Urinary bladder (tissue), 4 donors: ENCODE results near the gene C3orf18. TPM values are rescaled to one million over a fixed set of nuclear protein-coding genes. Genes with fewer than 3 reads are reported as not detected.

Experiments used
- DNase-seq: peaks from one replicate; pipeline ENCODE4 v3.0.0-alpha.2; 2015; ENCODE audit errors: extremely low spot score
- H3K27ac ChIP-seq: one replicate; pipeline ENCODE4 v1.5.1; 2013; ENCODE audit warnings: low read depth, mild to moderate bottlenecking, moderate library complexity
- H3K36me3 ChIP-seq: one replicate; pipeline ENCODE4 v1.6.1; 2013; ENCODE audit warnings: mild to moderate bottlenecking, moderate library complexity; ENCODE audit not compliant: insufficient read depth
- H3K4me1 ChIP-seq: one replicate; pipeline ENCODE4 v1.6.1; 2013; ENCODE audit warnings: mild to moderate bottlenecking, moderate library complexity; ENCODE audit not compliant: insufficient read depth
- H3K4me3 ChIP-seq: one replicate; pipeline ENCODE4 v1.5.1; 2013; ENCODE audit warnings: low read depth, low read length
- WGBS: extraction: QIAGEN DNeasy Blood & Tissue Kit; methylation state at CpG from one replicate; pipeline ENCODE4 v1.1.7; 2013; 5-methylcytosine and 5-hydroxymethylcytosine counted together
- polyA plus RNA-seq: library from polyadenylated mRNA; stranded (reverse); fragments of 200-250 nt; gene quantifications from one replicate; pipeline ENCODE4 v1.2.3, GENCODE V29; 2013
- total RNA-seq: library from RNA; depleted of rRNA; stranded (reverse); fragments of >200 nt; gene quantifications from one replicate; pipeline ENCODE4 v1.2.3, GENCODE V29; 2014
- donor health status: healthy with polysubstance abuse.
- donor health status: healthy.

The C3orf18 gene
- total and polyA plus RNA-seq, 2 donors, result 9.3 to 21.6 TPM

GRCh38 chr3:50563867-50564266 is 3.7 kb downstream of the C3orf18 start:
- H3K36me3 ChIP-seq, result no peaks in the 10 kb centered on the region
- no peak overlapping the region for H3K4me3 ChIP-seq
- no peak overlapping the region for H3K27ac ChIP-seq
- DNase-seq, result no peak
- 90% methylated on average over 2 of the region's 2 CpGs for WGBS
- no peaks in the 10 kb centered on the region for H3K4me1 ChIP-seq

GRCh38 chr3:50562861-50563260 is 4.7 kb downstream of the C3orf18 start:
- no peak for DNase-seq
- WGBS, result 86% methylated on average over 2 of the region's 2 CpGs
- Histone ChIP-seq H3K27ac (no peak overlapping the region), H3K4me3 (no peak overlapping the region), H3K4me1 (no peaks in the 10 kb centered on the region), H3K36me3 (no peaks in the 10 kb centered on the region)

- Histone ChIP-seq H3K36me3 (no peaks in the 10 kb centered on the region), H3K27ac (no peak overlapping the region), H3K4me3 (no peak overlapping the region), H3K4me1 (no peaks in the 10 kb centered on the region)
- DNase-seq, result no peak
Observed at GRCh38 chr3:50559702-50560101, 7.8 kb downstream of the C3orf18 start.

GRCh38 chr3:50557915-50558314 is 9.6 kb downstream of the C3orf18 start:
- H3K4me3 ChIP-seq, result no peak overlapping the region
- no peak for DNase-seq
- H3K27ac ChIP-seq, result no peak overlapping the region
- WGBS, result 40% methylated on average over 7 of the region's 7 CpGs
- H3K36me3 ChIP-seq, result no peaks in the 10 kb centered on the region
- H3K4me1 ChIP-seq, result no peaks in the 10 kb centered on the region

GRCh38 chr3:50557106-50557505 is 10.4 kb downstream of the C3orf18 start:
- Histone ChIP-seq H3K4me3 (no peak overlapping the region), H3K4me1 (no peaks in the 10 kb centered on the region), H3K36me3 (no peaks in the 10 kb centered on the region), H3K27ac (no peak overlapping the region)
- WGBS, result 66% methylated on average over 8 of the region's 8 CpGs
- DNase-seq, result no peak

GRCh38 chr3:50554553-50554952 is 13.0 kb downstream of the C3orf18 start:
- Histone ChIP-seq H3K4me1 (no peaks in the 10 kb centered on the region), H3K36me3 (no peaks in the 10 kb centered on the region)

GRCh38 chr3:50552598-50552997 is 14.9 kb downstream of the C3orf18 start:
- 85% methylated on average over 9 of the region's 9 CpGs for WGBS
- Histone ChIP-seq H3K4me3 (no peak overlapping the region), H3K4me1 (no peaks in the 10 kb centered on the region), H3K36me3 (no peaks in the 10 kb centered on the region), H3K27ac (no peak overlapping the region)
- DNase-seq, result no peak

More at GRCh38 chr3:50554553-50554952, 13.0 kb downstream of the C3orf18 start:
- no peak for DNase-seq
- Histone ChIP-seq H3K4me3 (no peak overlapping the region), H3K27ac (no peak overlapping the region)
- 86% methylated on average over 5 of the region's 5 CpGs for WGBS

GRCh38 chr3:50551681-50552435 is 15.7 kb downstream of the C3orf18 start:
- 65% methylated on average over 7 of the region's 7 CpGs for WGBS
- no peak overlapping the region for H3K4me3 ChIP-seq

GRCh38 chr3:50551054-50551659 is 16.4 kb downstream of the C3orf18 start:
- peak; percentile 52 for DNase-seq
- Histone ChIP-seq H3K4me3 (no peak overlapping the region), H3K27ac (no peak overlapping the region), H3K36me3 (no peaks in the 10 kb centered on the region), H3K4me1 (no peaks in the 10 kb centered on the region)
- WGBS, result 37% methylated on average over 9 of the region's 9 CpGs

More at GRCh38 chr3:50551681-50552435, 15.7 kb downstream of the C3orf18 start:
- Histone ChIP-seq H3K27ac (no peak overlapping the region), H3K36me3 (no peaks in the 10 kb centered on the region), H3K4me1 (no peaks in the 10 kb centered on the region)
- no peak for DNase-seq

- no peak for DNase-seq
- H3K36me3 ChIP-seq, result no peaks in the 10 kb centered on the region
- no peak overlapping the region for H3K4me3 ChIP-seq
- H3K27ac ChIP-seq, result no peak overlapping the region
- WGBS, result 51% methylated on average over 13 of the region's 13 CpGs
- H3K4me1 ChIP-seq, result no peaks in the 10 kb centered on the region
Observed at GRCh38 chr3:50550079-50550736, 17.3 kb downstream of the C3orf18 start.

- H3K4me3 ChIP-seq, result no peak overlapping the region
- no peaks in the 10 kb centered on the region for H3K36me3 ChIP-seq
- no peaks in the 10 kb centered on the region for H3K4me1 ChIP-seq
- DNase-seq, result no peak
- H3K27ac ChIP-seq, result no peak overlapping the region
- WGBS, result 90% methylated on average over 3 of the region's 3 CpGs
Observed at GRCh38 chr3:50549226-50549625, 18.3 kb downstream of the C3orf18 start.

- no peak for DNase-seq
- H3K4me3 ChIP-seq, result no peak overlapping the region
- H3K4me1 ChIP-seq, result no peaks in the 10 kb centered on the region
- H3K36me3 ChIP-seq, result no peaks in the 10 kb centered on the region
- WGBS, result 63% methylated on average over 1 of the region's 1 CpG
- no peak overlapping the region for H3K27ac ChIP-seq
Observed at GRCh38 chr3:50545781-50546180, 21.8 kb downstream of the C3orf18 start.

GRCh38 chr3:50542177-50543034 is 25.1 kb downstream of the C3orf18 start:
- DNase-seq, result no peak
- Histone ChIP-seq H3K4me3 (no peak overlapping the region), H3K27ac (no peak overlapping the region), H3K36me3 (no peaks in the 10 kb centered on the region), H3K4me1 (no peaks in the 10 kb centered on the region)
- WGBS, result 48% methylated on average over 2 of the region's 2 CpGs
